Neural progenitor cell (in vitro differentiated cells): Measurements from ENCODE around the gene ADCY9. TPM values are rescaled to one million over a fixed set of nuclear protein-coding genes. Genes with fewer than 3 reads are reported as not detected.

Source experiments
- DNase-seq: peaks from one replicate; pipeline ENCODE4 v3.0.0-alpha.2; 2016; ENCODE audit warnings: low spot score
- H2AFZ ChIP-seq: fragments of 200-600 bp; sonication (generic); replicated peaks from 2 replicates; pipeline ENCODE4 v1.6.1; 2016; ENCODE audit warnings: antibody characterized with exemption
- H3F3A ChIP-seq: fragments of 200-600 bp; sonication (generic); 2 replicates; pipeline ENCODE4 v1.6.1; 2016; ENCODE audit warnings: antibody characterized with exemption, low read depth
- H3K27ac ChIP-seq: fragments of 200-600 bp; sonication (generic); 2 replicates; pipeline ENCODE4 v1.5.1; 2016; ENCODE audit warnings: mild to moderate bottlenecking
- H3K27me3 ChIP-seq: fragments of 200-600 bp; sonication (generic); 2 replicates; pipeline ENCODE4 v1.6.1; 2016; ENCODE audit warnings: mild to moderate bottlenecking, moderate library complexity
- H3K36me3 ChIP-seq: fragments of 200-600 bp; sonication (generic); 2 replicates; pipeline ENCODE4 v1.5.1; 2016
- H3K4me1 ChIP-seq: fragments of 200-600 bp; sonication (generic); 2 replicates; pipeline ENCODE4 v1.6.1; 2016; ENCODE audit warnings: mixed run types
- H3K4me2 ChIP-seq: fragments of 200-600 bp; sonication (generic); 2 replicates; pipeline ENCODE4 v1.6.1; 2016
- H3K4me3 ChIP-seq: fragments of 200-600 bp; sonication (generic); 2 replicates; pipeline ENCODE4 v1.5.1; 2016
- H3K79me2 ChIP-seq: fragments of 200-600 bp; sonication (generic); 2 replicates; pipeline ENCODE4 v1.6.1; 2016; ENCODE audit warnings: low read depth
- H3K9ac ChIP-seq: fragments of 200-600 bp; sonication (generic); 2 replicates; pipeline ENCODE4 v1.6.1; 2016
- H3K9me3 ChIP-seq: fragments of 200-600 bp; sonication (generic); 2 replicates; pipeline ENCODE4 v1.5.1; 2016; ENCODE audit warnings: low read depth
- H4K20me1 ChIP-seq: fragments of 200-600 bp; sonication (generic); 2 replicates; pipeline ENCODE4 v1.6.1; 2016; ENCODE audit warnings: low read depth
- H3K27ac Mint-ChIP-seq: 3 replicates; pipeline ENCODE4 v1.8.0; 2021; ENCODE audit warnings: mixed read lengths
- H3K27me3 Mint-ChIP-seq: 2 replicates; pipeline ENCODE4 v1.8.0; 2022; ENCODE audit warnings: low read depth, mild to moderate bottlenecking, inconsistent platforms, moderate library complexity, mixed read lengths; ENCODE audit not compliant: insufficient read depth
- H3K36me3 Mint-ChIP-seq: 3 replicates; pipeline ENCODE4 v1.8.0; 2021; ENCODE audit warnings: mixed read lengths
- H3K4me1 Mint-ChIP-seq: 3 replicates; pipeline ENCODE4 v1.8.0; 2021; ENCODE audit warnings: mixed read lengths
- H3K4me3 Mint-ChIP-seq: 3 replicates; pipeline ENCODE4 v1.8.0; 2021; ENCODE audit warnings: mild to moderate bottlenecking, moderate library complexity, mixed read lengths
- H3K9me3 Mint-ChIP-seq: 3 replicates; pipeline ENCODE4 v1.8.0; 2020; ENCODE audit warnings: mixed read lengths
- CTCF ChIP-seq: fragments of 200-600 bp; sonication (generic); IDR thresholded peaks from 2 replicates; pipeline ENCODE4 v1.5.1; 2017; ENCODE audit warnings: antibody characterized with exemption, mild to moderate bottlenecking
- EZH2 ChIP-seq: fragments of 200-600 bp; sonication (generic); IDR thresholded peaks from 2 replicates; pipeline ENCODE4 v1.6.1; 2017; ENCODE audit warnings: antibody characterized with exemption, mild to moderate bottlenecking, moderate library complexity
- EZH2phosphoT487 ChIP-seq: fragments of 200-600 bp; sonication (generic); IDR thresholded peaks from 2 replicates; pipeline ENCODE4 v1.6.1; 2017; ENCODE audit warnings: antibody characterized with exemption
- total RNA-seq: library from RNA; depleted of rRNA; stranded (reverse); fragments of >200 nt; gene quantifications from 2 replicates; pipeline ENCODE4 v1.2.3, GENCODE V29; 2015; ENCODE audit warnings: low replicate concordance

ADCY9 gene
- total RNA-seq, 1 donor from 2014 or later: 1.2 TPM

GRCh38 chr16:4089811-4090301 is 26.4 kb downstream of the ADCY9 start:
- Histone ChIP-seq H3K4me1 (peaks cover 19% of the 10 kb centered on the region), H3K27me3 (no peaks in the 10 kb centered on the region), H2AFZ (peak overlapping the region; percentile 70), H4K20me1 (no peaks in the 10 kb centered on the region), H3K4me2 (peak overlapping the region; percentile 28), H3K4me3 (no peak overlapping the region), H3K9ac (no peak overlapping the region), H3K9me3 (no peaks in the 10 kb centered on the region), H3F3A (no peaks in the 10 kb centered on the region), H3K36me3 (no peaks in the 10 kb centered on the region), H3K27ac (no peak overlapping the region), H3K79me2 (no peaks in the 10 kb centered on the region)
- no peak overlapping the region for H3K27ac Mint-ChIP-seq
- H3K36me3 Mint-ChIP-seq: no peaks in the 10 kb centered on the region
- no peak overlapping the region for H3K4me3 Mint-ChIP-seq
- H3K4me1 Mint-ChIP-seq: peaks cover 22% of the 10 kb centered on the region
- peak; percentile 41 for DNase-seq
- TF ChIP-seq CTCF (no peak), EZH2 (no peak), EZH2phosphoT487 (no peak)
- no peaks in the 10 kb centered on the region for H3K9me3 Mint-ChIP-seq
- H3K27me3 Mint-ChIP-seq: peaks cover 2% of the 10 kb centered on the region

GRCh38 chr16:4089251-4089810 is 26.9 kb downstream of the ADCY9 start:
- no peaks in the 10 kb centered on the region for H3K9me3 Mint-ChIP-seq
- no peaks in the 10 kb centered on the region for H3K79me2 ChIP-seq
- H3K27ac Mint-ChIP-seq: no peak overlapping the region
- H3K27ac ChIP-seq: no peak overlapping the region
- H3F3A ChIP-seq: no peaks in the 10 kb centered on the region
- peaks cover 17% of the 10 kb centered on the region for H3K4me1 ChIP-seq
- no peaks in the 10 kb centered on the region for H3K27me3 ChIP-seq
- no peak overlapping the region for H3K4me3 Mint-ChIP-seq
- no peaks in the 10 kb centered on the region for H3K36me3 Mint-ChIP-seq
- no peaks in the 10 kb centered on the region for H4K20me1 ChIP-seq
- H3K36me3 ChIP-seq: no peaks in the 10 kb centered on the region
- H3K27me3 Mint-ChIP-seq: peaks cover 2% of the 10 kb centered on the region
- no peak overlapping the region for H3K4me3 ChIP-seq
- no peaks in the 10 kb centered on the region for H3K9me3 ChIP-seq
- TF ChIP-seq EZH2 (no peak), EZH2phosphoT487 (no peak), CTCF (no peak)
- peak overlapping the region; percentile 28 for H3K4me2 ChIP-seq
- no peak for DNase-seq
- H3K4me1 Mint-ChIP-seq: peaks cover 18% of the 10 kb centered on the region
- H2AFZ ChIP-seq: no peak overlapping the region
- no peak overlapping the region for H3K9ac ChIP-seq

- Histone ChIP-seq H3K36me3 (no peaks in the 10 kb centered on the region), H3F3A (no peaks in the 10 kb centered on the region), H3K9me3 (no peaks in the 10 kb centered on the region), H4K20me1 (no peaks in the 10 kb centered on the region), H3K79me2 (no peaks in the 10 kb centered on the region), H3K4me3 (no peak overlapping the region), H3K9ac (no peak overlapping the region), H3K27ac (no peak overlapping the region), H3K4me1 (peaks cover 12% of the 10 kb centered on the region), H2AFZ (no peak overlapping the region), H3K4me2 (no peak overlapping the region), H3K27me3 (no peaks in the 10 kb centered on the region)
- Mint-ChIP-seq H3K27ac (no peak overlapping the region), H3K27me3 (peaks cover 2% of the 10 kb centered on the region), H3K4me3 (no peak overlapping the region), H3K36me3 (no peaks in the 10 kb centered on the region), H3K4me1 (peaks cover 12% of the 10 kb centered on the region), H3K9me3 (no peaks in the 10 kb centered on the region)
- DNase-seq: no peak
- no peak for TF ChIP-seq EZH2
- no peak for TF ChIP-seq EZH2phosphoT487
- no peak for TF ChIP-seq CTCF
Observed at GRCh38 chr16:4087990-4088577, 28.2 kb downstream of the ADCY9 start.
